Activated CD4-positive, alpha-beta T cell treated with anti-CD3 and anti-CD28 coated beads, Interleukin-2, Interleukin-4, amounts not matched to agents 100 ng/mL and 50 ng/mL, durations not matched to agents 16 hours and 8 hours (primary cell): ENCODE measurements around the gene ACOX3.
A peak's percentile ranks its signal among the peaks of the same experiment; 100 is the strongest.
"Not testable (repeated sequence)": the region's sequence is repeated elsewhere in the genome, so short reads cannot be mapped to it uniquely, and the experiment has no call there.

Source experiments
- DNase-seq: peaks from one replicate; pipeline ENCODE4 v3.0.0-alpha.2; 2020; ENCODE audit warnings: low spot score

Gene ACOX3

DNA sequence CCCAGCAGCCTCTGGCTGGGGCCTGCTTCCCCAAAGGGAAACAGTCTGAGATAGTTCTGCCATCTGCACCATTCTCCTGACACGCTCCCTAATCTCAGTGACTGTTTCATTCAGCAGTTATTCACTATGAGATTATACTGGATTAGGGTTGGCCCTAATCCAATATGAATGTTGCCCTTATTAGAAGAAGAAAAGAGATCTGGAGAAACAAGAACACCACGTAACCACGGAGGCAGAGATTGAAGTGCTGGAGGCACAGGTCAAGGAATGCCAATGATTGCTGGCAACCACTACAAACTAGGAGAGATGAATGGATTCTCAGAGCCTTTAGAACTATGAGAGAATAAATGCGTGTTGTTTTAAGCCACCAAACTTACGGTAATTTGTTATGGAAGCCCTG, 7.4 kb downstream of the ACOX3 start:
- no peak for DNase-seq

GRCh38 chr4:8431553-8431952, 9.0 kb downstream of the ACOX3 start:
- no peak for DNase-seq

GRCh38 chr4:8428288-8429097, 12.0 kb downstream of the ACOX3 start:
- DNase-seq, result peak; percentile 91

GRCh38 chr4:8427761-8428287, 12.7 kb downstream of the ACOX3 start:
- no peak for DNase-seq

GRCh38 chr4:8427262-8427661, 13.3 kb downstream of the ACOX3 start:
- no peak for DNase-seq

GRCh38 chr4:8422786-8423185, 17.7 kb downstream of the ACOX3 start:
- DNase-seq, result no peak

DNA sequence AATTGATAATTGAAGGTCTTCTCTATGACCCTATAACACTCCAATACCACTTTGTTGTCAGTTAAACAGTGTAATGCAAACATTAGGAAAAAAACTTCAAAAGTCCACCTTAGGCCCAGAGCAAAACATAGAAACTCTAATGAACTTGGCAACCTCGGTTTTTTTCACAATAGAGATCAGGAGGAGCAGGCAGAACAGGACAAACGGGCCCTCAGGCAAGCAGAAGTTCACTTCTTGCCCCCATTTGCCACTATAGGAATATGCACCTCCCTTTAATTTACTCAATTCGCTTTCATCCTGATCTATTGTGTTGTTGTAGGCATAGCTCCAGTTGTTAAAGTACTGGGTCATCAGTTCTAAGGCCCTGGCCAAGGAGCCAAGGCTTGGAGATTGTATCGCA, 18.2 kb downstream of the ACOX3 start:
- DNase-seq, result no peak

DNA sequence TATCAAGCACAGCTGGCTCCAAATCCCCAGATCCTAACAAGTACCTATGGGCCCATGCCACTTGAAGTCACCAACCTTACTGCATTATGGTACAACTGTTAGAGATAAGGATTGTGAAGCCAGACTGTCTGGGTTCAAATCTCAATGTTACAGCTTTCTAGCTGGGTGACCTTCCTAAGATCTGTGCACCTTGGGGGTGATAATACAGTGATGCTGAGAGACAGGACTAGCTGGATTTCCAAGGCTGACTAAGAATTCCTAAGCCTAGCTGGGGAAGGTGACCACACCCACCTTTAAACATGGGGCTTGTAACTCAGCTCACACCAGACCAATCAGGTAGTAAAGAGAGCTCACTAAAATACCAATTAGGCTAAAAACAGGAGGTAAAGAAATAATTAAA, 20.4 kb downstream of the ACOX3 start:
- DNase-seq, result not testable (repeated sequence)

GRCh38 chr4:8419222-8420041, 21.1 kb downstream of the ACOX3 start:
- peak; percentile 84 for DNase-seq

DNA sequence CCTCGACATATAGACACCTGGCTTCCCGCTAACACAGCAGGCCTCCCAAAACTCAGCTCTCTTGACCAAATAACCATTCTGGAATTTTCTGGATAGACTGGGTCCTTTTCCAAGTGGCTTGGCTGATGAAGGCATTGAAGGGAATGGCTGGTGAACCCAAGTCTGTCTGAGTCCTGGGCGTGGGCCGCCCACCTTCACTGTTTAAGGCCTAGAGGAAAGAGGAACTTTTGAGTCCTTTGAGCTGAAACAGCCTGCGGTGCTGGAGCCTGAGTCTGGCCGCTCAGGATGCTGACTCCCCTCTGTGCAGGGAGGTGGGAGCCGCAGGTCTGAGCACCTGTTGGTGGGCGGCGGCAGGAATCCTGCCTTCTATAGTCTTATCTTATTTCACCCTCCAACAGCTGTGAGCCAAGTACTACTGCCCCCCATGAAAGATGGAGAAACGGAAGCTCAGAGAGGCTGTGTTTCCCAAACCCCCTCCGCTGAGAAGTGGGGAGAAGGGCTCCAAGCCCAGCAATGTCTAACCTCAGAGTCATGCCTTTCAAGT, 23.4 kb downstream of the ACOX3 start:
- DNase-seq, result no peak

GRCh38 chr4:8414377-8414776, 26.1 kb downstream of the ACOX3 start:
- peak; percentile 81 for DNase-seq

DNA sequence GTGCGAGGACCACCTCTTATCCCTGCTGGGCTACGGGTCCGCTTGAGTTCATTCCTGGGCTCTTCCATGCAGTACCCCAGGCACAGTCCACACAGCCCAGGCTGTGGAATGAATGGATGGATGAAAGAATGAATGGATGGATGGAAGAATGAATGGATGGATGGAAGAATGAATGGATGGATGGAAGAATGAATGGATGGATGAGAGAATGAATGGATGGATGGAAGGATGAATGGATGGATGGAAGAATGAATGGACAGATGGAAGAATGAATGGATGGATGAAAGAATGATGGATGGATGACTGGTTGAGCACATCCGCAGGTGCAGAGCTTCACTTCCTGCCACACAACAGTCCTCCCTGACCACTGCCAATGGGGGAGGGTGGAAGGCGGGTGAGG, 28.2 kb downstream of the ACOX3 start:
- DNase-seq, result no peak

- no peak for DNase-seq
Measured at GRCh38 chr4:8411351-8412180, 29.0 kb downstream of the ACOX3 start.

GRCh38 chr4:8410641-8411271, 29.8 kb downstream of the ACOX3 start:
- no peak for DNase-seq

DNA sequence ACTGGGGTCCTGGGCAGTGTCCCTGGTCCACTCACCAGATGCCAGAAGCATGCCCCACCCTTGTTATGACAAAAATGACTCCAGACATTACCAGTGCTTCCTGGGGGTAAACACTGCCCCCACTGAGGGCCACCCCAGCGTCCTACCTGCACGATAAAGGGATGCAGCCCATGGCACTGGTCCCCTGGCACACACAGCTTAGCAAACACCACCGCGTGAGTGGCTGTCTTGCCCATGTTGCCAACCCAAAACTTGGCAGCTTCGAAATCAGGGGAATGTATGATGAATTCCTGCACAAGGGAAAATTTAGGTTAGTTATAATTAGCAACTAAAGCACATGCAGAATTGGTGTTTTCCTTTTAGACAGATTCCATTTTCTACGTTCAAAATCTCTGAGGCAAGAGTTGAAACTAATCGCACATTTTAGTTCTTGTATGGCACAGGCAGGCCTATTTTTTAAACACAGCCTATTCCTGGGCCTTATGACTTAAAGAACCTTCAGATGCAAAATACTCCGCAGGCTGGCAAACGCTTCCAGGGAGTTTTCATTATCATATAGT, 30.4 kb downstream of the ACOX3 start:
- DNase-seq, result no peak

DNA sequence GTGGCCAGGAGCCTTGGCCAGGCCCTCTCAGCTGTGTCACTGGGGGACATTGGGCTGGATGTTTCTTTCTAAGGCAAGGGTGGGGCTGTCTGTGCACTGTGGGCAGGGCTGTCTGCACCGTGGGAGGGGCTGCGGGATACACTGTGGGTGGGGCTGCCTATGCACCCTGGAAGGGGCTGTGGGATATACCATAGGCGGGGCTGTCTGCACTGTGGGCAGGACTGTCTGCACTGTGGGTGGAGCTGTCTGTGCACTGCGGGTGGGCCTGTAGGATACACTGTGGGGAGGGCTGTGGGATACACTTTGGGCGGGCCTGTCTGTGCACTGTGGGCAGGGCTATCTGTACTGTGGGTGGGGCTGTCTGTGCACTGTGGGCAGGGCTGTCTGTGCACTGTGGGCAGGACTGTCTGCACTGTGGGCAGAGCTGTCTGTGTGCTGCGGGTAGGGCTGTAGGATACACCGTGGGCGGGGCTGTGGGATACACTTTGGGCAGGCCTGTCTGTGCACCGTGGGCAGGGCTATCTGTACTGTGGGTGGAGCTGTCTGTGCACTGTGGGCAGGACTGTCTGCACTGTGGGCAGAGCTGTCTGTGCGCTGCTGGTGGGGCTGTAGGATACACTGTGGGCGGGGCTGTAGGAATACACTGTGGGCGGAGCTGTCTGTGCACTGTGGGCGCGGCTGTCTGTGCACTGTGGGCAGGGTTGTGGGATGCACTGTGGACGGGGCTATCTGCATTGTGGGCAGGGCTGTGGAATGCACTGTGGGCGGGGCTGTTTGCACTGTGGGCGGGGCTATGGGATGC, 31.1 kb downstream of the ACOX3 start:
- peak; percentile 69 for DNase-seq

DNA sequence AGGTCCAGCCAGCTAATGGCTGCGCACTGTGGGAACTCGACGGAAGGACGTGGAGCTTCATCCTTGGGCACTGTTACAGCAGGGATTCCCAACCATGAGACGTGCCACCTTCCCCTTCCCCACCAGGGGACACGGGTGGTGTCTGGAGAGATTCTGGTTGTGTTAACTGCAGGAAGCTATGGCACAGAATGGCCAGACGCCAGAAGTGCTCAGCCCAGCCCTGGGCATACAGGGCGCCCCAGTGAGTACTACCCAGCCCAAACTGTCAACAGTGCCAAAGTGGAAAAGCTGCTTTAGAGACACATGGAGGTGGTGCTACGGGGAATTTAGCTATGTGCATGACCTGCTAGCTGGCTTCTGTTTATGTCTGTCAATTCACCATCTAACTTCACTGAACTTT, 32.8 kb downstream of the ACOX3 start:
- DNase-seq, result no peak

DNA sequence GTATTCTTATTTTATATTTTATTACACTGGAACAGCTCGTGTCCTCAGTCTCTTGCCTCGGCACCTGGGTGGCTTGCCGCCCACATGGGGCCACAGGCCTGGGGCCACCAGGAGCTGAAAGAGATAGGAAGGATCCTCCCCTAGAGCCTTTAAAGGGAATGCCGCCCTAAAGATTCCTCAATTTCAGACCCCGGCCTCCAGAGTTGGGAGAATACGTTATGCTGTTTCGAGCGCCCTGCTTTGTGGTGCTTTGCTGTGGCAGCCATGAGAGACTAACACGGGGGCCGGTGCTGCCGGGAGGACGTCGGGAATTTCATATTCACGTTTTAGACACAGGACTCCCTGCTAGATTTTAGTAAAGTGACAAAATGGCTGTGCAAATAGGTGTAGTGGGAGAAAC, 33.2 kb downstream of the ACOX3 start:
- DNase-seq, result no peak

- DNase-seq, result not testable (repeated sequence)
Measured at GRCh38 chr4:8406887-8407286, 33.6 kb downstream of the ACOX3 start.

- DNase-seq, result no peak
Measured at GRCh38 chr4:8405516-8405875, 35.0 kb downstream of the ACOX3 start.
